GM18519 (cell line): ENCODE data around the gene CEBPG.

Experiments
- ATAC-seq: cut with Tn5 transposase; IDR thresholded peaks from one replicate; pipeline ENCODE4 v1.9.1; 2021; ENCODE audit warnings: mild to moderate bottlenecking, moderate library complexity; ENCODE audit not compliant: unreplicated experiment, low FRiP score

CEBPG gene

GRCh38 chr19:33377586-33378475 is 4.3 kb downstream of the CEBPG start:
- no peak for ATAC-seq

DNA sequence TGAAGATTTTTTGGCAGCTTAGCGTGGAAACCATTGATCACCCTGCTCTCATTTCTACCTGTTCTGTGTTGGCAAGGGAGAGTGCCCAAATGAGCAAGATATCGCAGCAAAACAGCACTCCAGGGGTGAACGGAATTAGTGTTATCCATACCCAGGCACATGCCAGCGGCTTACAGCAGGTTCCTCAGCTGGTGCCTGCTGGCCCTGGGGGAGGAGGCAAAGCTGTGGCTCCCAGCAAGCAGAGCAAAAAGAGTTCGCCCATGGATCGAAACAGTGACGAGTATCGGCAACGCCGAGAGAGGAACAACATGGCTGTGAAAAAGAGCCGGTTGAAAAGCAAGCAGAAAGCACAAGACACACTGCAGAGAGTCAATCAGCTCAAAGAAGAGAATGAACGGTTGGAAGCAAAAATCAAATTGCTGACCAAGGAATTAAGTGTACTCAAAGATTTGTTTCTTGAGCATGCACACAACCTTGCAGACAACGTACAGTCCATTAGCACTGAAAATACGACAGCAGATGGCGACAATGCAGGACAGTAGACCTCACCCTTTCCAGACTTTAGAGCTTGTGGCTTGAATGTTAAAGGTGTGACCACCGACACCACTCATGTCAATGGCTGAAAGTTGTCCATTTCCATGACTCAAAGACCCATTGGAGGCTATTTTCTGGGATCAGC is 5.8 kb downstream of the CEBPG start:
- no peak for ATAC-seq

- ATAC-seq, result no peak
Observed at GRCh38 chr19:33381101-33381500, 7.6 kb downstream of the CEBPG start.

DNA sequence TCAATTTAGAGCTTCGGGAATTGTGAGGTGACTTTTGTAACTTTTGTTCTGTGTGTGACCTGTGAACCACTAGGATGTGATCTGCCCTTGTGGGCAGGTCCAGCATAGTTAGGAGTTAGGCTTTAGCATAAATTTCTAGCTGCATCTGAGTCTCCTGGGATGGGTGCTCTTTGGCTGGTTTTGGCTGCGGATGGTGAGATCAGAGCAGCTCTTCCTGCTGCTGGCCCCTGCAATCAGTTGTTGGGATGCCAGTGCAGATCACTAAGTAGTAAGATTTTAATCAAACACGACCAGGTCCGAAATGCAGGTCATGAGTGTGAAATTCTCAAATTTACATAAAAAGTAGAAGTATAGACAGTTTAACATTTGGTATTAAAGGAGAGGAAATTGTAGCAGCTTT is 8.5 kb downstream of the CEBPG start:
- no peak for ATAC-seq

DNA sequence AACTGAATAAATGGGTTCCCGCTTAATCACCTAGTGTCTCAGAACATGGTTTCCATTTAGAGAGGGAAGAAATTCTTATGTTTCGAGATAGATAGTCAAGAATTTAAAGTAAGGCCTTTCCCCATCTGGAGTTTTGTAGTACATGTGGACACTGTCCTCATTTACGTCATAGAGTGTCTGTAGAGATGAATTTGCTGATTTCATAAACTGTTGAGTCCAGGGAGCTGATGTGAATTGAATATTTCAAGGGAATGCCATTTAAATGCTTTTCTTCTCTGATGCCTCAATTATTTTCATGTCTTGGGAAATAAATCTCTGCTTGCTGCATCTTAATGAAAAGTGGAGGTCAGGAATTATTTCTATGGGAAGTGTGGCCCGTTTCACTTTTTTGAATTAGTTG is 9.5 kb downstream of the CEBPG start:
- no peak for ATAC-seq

DNA sequence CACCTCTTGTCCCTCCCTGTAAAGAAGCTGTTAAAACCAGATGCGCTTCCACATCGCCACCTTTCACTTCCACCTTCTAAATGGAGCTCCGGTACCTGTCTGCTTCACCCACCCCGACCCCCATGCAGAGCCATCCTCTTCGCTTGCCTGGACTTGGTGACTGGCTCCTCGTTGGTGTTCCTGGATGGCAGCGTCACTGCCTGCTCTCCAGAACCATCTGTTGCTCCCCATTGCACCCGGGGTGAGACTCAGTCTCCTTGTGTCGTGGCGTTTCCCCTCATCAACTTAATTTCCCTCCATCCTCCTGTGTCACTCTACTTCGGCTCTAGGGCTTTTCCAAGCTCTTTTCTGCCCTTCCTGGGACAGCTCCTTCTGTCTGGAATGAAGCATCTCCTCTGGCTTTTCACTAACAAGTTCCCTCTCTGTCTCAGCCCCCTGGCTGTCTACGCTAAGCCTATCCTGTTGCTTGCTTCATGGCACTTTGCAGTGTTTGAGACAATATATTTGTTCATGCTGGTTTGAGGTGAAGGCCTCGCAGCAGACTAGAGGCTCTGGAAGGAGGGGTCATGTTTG is 10.3 kb downstream of the CEBPG start:
- no peak for ATAC-seq

- no peak for ATAC-seq
Observed at GRCh38 chr19:33384983-33385382, 11.5 kb downstream of the CEBPG start.

DNA sequence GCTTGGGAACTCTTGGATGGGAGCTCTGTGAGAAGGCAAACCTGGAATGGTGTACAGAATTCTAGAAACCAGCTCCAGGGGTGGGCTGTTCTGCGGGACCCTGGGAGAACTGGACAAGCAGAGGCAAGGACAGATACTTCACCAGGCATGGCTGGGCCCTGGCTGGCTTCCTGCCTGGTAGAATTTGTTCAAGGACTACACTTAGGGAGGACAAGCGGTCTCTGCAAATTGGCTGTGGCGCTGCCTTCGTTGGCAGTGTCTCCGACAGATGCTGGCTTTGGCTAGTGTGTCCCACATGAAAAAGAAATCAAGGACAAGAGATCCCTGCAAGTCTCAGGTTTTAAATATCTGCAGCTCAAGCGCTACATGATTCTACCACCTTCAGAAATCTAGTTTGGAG is 12.4 kb downstream of the CEBPG start:
- no peak for ATAC-seq

DNA sequence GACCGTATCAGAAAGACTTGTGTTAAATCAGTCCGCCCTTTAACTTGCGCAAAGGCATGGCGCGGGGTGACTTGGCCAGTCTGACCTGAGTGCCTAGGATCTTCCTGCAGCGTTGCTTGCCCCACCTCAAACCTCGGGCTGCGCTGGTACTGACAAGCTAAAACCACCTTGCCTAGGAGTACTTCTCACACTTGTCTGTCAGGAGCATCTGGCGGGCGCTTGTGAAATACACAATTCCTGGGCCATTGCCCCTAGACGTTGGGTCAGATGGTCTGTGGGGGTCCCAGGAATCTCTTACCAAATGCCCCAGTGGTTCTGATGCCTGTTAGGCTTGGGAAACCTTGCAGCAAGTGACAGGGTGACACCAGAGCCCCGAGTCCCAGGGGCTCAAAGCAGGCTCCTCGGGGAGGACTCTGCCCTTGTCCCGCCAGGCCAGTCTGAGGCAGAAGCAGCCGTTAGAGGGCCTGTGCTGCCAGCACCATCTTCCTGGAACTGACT is 12.9 kb downstream of the CEBPG start:
- no peak for ATAC-seq

GRCh38 chr19:33387351-33388230 is 14.1 kb downstream of the CEBPG start:
- no peak for ATAC-seq

DNA sequence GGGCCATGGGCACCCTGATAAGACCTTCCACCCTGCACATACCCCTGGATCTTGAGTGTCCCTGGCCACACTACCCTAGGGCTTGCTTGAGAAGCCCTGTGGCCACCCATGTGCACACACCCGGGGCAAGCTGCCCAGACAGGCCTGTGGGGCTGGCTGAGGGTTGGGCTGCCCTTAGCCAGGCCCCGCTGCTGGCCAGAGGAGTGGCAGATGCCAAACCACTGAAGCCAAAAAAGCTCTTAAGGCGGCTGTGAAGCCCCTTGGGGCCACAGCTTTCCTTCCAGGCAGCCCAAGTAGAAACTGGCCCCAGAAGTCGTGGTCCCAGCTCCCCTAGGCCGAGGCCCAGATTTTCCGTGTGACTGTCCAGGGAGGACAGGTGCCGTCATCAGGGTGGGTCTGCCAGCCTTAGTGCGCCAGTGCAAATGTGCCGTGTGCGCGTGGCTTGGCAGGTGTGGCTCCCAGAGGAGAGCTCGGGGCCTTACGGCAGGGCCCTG is 14.8 kb downstream of the CEBPG start:
- no peak for ATAC-seq

- ATAC-seq, result no peak
Observed at GRCh38 chr19:33388725-33389420, 15.4 kb downstream of the CEBPG start.

DNA sequence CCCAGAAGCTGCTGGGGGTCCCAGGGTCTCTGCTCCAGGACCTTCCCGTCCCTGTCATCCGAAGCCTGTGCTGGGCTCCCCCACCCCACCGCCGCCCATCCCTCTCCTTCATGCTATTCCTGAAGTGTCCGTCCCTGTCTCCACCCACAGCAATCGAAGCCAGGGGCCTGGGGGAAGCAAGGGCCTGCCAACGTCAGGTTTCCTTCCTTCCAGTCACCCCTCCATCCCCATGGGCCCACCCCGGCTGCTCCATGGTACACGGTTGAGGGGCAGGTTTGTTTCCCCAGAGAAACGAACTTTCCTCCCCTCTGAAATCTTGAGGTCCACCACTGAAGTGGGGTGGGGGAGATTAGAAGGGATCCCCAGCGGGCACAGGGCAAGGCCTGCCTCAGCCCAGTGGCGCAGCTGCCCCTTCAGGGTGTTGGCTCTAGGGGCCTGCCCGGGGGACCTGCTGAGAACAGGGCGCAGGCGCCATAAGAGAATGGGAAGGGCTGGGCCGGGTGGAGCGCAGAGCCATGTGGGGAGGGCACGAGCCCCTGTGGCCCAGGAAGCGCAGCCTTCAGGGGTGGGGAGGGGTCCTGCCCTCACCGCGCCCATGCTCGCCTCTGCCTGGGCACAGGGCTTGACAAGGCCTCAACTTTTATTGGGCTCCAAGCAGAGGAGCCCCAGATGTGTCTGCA is 16.1 kb downstream of the CEBPG start:
- no peak for ATAC-seq

- no peak for ATAC-seq
Observed at GRCh38 chr19:33390101-33390907, 16.8 kb downstream of the CEBPG start.

DNA sequence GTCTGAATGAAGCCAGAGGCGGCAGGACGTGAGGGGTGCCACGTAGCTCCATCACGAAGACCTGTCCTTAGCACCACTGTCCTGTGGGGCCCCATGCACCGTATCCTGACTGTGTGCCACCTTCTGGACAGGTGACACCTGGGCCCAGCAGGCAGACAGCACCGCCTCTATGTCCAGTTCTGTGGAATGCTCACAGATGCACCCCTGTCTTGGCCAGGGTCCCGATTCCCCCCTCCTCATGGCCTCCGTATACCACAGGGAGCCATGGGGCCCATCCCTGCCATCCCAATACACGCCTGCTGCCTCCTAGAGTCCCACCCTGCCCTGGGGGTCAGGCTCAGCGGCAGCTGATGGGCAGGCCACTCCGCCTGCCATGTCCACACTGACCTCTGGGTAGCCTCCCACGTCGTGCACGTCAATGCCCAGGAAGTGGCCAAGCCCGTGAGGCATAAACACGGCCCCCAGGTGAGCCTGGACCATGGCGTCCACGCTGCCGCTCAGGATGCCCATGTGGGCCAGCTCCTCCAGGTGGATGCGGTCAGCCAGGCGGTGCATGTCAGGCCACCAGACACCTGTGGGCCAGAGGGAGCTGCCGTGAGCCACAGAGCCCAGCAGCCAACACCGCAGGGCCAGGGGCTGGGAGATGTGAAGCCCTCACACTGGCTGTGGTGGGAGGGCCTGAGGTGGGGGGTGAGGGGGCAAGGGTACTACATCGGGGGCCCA is 17.6 kb downstream of the CEBPG start:
- ATAC-seq, result no peak

- no peak for ATAC-seq
Observed at GRCh38 chr19:33391631-33392249, 18.2 kb downstream of the CEBPG start.
